GM18499 (cell line): Measurements from ENCODE around the gene CADPS2.
A peak's percentile ranks its signal among the peaks of the same experiment; 100 is the strongest.

Experiments
- ATAC-seq: cut with Tn5 transposase; IDR thresholded peaks from one replicate; pipeline ENCODE4 v1.9.1; 2021; ENCODE audit warnings: moderate number of reproducible peaks; ENCODE audit not compliant: insufficient read depth, unreplicated experiment

The CADPS2 gene

DNA sequence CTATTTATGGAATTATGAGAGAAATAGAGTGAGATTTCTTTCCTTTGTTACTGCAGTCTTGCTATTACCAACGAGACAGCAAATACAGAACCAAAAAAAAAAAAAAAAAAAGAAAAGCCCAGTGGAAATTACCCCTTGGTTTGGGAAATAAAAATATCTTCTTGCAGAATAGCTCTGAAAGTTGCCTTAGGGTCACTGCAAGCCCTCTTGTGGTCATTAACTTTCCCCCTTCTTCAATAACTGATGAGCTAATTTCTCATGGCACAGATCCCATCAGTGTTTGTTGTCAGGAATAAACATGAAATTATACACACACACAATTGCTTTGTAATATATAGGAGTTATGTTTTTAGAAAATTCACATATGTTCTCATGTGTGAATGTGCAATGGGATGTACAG lies 470.8 kb downstream of the CADPS2 start:
- ATAC-seq: no peak

DNA sequence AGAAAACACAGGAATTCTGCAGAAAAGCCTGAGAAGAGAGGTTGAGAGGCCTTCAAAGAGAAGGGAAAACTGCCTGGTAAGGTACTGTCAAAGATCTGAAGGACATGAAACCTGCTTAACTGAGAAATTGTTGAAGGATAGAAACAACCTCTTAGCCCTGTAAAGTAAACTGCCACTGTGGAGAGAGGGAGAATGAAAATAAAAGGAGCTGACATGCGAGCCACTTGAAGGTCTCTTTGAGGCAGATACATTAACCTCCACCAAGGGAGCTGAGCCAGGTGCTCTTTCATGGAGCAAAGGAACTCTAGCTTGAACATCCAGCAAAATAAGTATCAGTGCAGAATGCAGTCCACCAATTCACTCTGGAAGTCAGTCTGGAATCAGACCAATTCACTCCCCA lies 472.9 kb downstream of the CADPS2 start:
- ATAC-seq: no peak

DNA sequence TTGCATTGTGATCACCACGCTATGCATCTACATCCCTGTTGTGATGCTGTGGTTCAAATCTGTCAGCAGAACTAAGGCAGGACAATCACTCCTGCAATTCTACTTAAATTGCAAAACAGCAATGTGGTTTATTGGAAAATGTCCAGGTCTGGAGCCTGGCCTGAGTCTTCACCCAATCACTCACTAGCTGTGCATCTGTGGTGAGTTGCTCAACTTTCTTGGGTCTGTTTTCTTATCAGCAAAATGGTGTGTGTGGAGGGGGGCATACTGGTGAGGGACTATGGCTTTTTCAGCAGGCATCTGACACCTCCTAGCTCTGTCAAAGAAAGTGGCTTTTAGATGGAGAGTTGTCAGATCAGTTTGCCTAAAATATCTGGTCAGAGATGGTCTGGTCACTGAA lies 473.4 kb downstream of the CADPS2 start:
- no peak for ATAC-seq

DNA sequence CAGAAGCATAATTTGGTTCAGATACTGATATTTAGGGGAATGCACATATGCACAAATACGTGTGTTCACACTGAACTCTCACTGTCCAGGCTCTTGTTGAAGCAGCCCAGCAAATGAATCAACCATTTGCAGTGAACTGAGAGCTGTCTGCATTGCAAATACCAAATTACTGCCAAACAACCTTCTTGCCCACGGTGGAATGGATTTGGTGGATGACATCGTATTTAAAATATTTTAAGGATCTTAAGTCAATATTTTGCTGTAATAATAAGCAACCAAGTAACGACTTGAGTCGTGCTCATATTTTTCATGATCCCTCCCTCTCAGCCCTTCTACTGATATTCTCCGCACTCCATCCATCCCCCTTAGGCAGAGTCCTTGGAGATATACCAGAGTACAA lies 473.8 kb downstream of the CADPS2 start:
- ATAC-seq: no peak

DNA sequence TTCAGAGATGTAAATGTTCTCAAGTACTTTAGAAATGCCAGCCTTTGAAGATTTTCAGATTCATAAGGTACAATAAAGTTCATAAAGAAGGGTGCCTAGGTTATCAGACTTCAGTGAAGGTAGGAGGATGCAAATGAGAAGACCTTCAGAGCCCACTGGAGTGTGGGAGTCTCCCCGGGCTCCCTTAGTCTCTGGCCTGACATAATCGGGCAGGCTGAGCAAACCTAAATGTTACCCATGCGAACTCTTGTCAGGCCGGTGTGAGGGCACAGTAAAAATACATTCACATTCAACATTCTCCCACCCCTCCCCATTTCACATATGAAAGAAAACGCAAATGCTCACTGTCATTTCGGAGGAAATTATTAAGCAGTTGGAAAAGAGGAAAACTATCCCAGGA lies 479.1 kb downstream of the CADPS2 start:
- ATAC-seq: no peak

DNA sequence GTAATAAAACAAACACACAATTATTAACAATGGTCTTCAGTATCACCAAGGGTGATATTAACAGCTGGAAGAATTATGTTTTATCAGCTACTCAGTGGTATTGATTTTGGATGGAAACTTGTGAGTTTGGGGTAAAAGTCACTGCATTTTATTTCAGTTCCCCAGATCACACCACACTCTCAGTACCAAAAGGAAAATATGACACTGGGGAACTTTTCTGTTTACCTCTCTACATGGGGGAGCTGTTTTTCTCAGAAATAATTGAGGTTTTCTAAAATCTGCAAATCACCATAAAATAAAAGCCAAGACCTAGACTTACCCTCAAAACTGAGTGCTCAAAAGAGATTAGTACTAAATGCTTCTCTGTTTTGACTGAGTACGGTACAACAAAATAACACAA lies 483.1 kb downstream of the CADPS2 start:
- ATAC-seq: no peak

DNA sequence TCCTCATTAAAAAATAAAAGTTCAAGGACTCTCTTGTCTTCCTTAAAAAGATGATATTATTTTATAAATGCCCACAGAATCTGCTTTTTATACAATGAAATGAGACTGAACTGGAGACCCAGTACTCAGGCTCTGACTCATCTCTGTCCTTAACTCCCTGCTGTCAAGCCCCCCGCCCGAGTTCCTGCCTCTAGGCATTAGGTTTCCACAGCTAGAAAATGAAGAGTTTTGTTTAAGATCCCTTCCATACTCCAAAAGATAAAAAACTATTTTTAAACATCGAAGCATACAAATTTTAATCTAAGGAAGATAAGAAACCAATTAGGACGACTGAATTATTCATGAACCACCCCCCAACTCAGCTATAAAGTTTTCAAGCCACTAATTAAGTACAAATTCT lies 484.0 kb downstream of the CADPS2 start:
- ATAC-seq: no peak

DNA sequence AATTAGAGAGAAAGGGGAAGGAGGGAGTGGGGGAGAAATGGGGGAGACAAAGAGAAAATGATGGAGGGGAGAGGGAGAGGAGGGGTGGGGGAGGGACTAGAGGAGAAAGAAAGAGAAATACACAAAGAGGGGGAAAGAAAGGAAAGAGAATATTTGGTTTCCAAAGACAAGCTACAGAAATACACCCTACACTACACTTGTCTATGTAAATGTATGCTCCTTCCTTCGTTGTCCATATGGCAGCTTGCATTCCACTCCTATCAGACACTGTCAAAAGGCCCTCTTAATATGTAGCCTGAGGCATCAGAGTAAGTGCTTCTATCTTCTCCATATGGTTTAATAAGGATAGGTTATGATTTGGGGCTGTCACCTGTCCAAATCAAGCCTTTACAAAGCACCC lies 488.9 kb downstream of the CADPS2 start:
- ATAC-seq: no peak

DNA sequence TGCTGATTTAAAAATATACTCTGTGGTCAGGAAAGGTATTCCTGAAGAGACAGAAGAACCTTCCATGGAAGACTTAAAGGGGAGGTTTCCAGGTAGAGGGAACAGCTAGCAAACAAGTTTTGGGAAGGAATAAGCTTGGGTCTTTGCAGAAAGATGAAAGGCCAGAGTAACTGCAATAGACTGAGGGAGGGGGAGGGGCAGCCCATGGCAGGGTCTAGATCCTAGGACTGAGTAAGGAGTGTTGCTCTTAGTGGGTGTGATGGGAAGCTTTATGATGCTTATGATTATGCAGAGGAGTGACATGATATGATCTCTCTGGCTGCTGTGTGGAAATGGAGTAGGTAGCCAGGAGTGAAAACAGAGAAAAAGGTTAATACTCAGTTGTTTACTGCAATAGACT lies 491.7 kb downstream of the CADPS2 start:
- ATAC-seq: no peak

DNA sequence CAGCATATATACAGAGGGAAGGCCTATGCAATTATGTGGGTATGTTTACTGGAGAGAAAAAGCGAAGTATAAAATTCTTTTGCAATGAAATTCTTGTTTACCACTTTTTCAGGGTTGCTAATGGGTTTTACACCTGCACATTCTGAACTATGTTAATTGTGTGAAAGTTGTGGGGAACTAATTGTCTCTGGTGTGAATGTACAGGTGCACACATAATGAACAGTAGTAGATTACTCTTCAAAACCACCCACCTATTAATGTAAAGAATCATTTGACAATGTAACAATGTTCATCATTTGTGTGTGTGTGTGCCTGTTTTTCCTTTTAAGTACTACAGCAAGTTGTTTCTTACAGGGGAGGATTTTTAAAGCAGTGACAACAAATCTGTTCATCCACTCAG lies 501.7 kb downstream of the CADPS2 start:
- no peak for ATAC-seq

DNA sequence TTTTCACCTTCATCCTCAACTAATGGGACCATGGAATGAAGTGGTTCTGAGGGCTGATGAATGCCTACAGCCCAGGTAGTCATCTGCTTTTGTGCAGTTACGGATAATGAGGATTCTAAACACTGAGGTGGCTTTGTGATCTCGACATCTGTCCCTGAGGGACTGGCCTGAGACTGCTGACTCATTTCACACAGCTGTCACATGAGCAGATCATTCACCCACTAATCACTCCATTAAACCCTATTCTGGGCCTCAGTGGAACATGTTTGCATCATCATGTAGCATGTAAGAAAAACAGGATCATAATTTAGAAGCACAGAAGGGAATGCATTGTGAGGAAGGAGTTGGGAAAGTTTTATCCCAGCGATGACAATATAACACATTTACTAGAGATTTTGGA lies 502.3 kb downstream of the CADPS2 start:
- peak; percentile 97 for ATAC-seq

DNA sequence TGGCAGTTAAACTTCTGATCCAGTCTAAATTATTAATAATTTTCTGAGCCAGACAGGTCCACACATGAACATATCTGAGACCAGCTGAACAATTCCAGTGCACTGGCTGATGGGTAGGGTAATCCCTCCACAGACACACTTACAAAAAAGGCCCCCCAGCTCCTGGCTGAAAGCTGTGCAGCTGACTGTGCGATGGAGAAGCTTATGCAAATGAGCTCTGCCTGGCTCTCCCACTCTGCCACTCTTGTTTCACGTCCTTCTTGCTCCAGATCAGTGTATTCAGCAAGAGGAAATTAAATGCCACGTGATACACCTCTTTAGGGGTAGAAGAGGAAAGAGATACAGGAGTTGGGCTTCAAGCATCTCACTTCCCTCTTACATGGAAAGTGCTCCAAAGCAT lies 505.3 kb downstream of the CADPS2 start:
- no peak for ATAC-seq

DNA sequence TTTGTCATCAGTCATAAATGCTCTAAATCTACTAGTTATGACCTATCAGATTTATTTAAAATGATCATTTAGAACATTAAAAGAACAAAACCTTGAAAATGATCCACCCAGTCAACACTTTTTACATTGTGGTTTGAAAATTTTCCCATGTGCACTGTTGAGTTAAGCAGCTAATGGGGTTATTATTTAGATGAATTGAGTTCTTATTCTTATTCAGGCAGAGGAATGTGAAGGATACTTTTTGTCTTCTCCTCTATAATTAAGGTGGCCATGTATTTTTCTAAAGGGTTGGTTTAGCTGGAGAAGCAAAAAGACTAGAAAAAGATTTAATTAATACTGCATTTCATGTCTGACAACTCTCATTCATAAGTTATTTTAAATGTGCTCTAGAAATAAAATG lies 506.8 kb downstream of the CADPS2 start:
- no peak for ATAC-seq

DNA sequence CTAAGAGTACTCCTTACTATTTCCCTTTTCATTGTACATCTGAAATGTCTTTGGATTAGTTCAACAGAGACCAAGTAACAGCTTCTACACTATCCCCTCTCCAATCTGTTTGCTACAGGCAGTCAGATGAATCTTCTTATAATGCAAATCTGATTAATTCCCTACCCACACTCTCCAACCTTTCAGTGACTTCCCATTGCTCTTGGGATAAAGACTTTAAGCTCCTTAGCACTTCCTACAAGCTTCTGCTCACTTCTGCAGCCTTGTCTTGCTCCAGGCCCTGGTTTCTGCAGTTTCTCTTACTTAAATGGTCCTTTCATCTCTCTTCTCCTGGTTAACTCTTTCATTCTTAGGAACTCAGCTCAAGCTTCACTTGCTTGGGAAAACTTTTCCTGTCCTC lies 516.5 kb downstream of the CADPS2 start:
- ATAC-seq: no peak

DNA sequence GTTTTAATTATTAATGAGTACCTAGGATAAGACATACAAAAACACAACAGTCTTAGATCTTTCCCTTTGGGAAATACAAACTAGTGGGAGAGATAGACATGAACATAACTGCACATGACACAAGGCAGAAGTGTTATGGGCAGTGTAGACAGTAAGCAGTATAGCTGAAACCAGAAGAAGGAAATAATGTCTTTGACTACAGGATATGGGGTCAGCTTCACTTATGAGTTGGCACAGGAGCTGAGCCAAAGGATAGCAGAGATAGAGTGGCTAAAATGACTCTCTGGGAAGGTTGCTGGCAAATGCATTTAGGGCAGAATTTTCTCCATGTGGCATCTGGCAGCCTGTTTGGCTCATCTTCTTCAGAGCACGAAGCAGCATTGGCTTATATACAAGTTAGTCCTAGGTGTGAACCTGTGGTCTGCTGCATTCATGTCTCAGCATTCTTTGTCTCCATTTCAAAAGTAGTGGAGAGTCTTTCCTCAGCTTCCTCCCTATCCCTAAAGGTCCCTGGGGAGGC lies 521.4 kb downstream of the CADPS2 start:
- no peak for ATAC-seq

DNA sequence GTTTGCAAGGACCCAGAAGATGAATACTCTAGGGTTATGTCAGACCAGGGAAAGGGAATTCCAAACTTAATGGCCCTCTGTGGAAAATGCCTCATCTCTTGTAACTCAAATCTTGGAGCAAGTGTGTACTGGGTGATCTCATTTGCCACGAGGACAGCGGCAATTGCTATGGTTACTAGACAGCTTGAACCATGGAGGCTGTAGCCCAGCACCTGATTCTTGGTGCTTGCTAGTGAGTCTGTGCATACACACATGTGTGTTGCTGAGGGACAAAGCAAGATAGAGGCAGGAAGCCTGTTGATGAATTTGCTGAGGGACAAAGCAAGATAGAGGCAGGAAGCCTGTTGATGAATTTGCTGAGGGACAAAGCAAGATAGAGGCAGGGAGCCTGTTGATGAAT lies 523.1 kb downstream of the CADPS2 start:
- no peak for ATAC-seq

DNA sequence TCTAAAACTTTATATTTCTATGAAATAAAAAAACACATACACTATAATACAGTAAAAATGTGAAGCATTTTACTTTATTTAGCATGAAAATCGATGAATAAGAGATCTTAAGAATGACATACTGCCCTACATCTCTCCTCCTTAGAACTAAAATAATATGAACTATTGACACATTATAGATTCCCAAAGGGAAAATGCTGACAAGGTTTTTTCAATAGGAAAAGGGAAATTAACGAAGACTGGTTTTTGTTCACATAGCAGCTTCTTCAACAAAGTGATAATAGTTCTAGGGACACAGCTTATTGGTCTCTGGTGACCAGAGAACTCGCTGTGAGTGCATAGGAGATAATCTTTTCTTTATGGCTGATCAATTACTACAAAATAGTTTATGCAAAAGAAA lies 523.8 kb downstream of the CADPS2 start:
- ATAC-seq: no peak

DNA sequence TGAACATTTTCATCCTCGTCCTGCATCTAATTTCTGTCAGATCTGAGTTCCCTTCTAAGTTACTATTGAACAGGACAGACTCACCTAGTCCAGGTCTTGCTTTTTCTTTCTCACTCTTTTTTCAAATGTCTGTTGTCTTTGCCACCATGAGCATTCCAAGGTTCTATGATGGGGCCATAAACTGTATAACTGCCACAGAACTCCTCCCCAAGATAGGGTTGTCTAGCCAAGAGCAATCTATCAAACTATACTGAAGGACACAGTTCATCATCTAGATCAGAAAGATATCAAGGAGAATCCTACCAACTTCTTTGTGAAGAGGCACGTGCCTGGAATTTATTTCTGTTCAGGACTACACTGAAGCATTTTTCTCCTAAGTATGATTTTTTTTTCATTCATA lies 531.6 kb downstream of the CADPS2 start:
- ATAC-seq: no peak

DNA sequence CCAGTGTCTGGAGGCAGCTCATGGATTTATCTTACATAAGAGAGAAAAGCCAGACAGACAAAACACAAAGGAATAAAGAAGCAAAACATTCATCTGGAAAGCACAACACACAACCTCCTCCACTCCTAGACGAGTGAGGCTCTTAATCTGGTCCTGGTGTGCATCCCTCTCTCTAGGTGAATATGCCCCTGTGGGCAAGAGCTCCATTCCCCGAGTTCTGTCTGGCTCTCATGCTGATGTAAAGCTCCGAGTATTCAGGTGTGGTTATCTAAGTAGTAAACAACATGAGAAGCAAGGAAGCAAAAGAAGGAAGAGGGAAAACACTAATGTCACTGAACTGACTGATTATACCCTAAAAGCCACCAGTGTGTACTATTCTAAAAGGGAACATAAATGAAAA lies 533.8 kb downstream of the CADPS2 start:
- ATAC-seq: no peak

DNA sequence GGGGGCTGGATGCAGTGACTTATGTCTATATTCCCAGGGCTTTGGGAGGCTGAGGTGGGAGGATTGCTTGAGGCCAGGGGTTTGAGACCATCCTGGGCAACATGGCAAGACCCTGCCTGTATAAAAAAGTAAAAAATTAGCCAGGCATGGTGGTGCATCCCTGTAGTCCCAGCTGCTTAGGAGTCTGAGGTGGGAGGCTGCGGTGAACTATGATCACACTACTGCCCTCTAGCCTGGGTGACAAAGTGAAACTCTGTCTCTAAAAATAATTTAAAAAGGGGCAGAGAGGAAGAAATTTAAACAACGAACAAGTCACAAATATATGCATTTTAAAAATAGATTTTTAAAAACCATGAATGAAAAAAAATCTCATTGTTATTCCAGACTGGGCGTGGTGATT lies 535.6 kb downstream of the CADPS2 start:
- ATAC-seq: no peak

DNA sequence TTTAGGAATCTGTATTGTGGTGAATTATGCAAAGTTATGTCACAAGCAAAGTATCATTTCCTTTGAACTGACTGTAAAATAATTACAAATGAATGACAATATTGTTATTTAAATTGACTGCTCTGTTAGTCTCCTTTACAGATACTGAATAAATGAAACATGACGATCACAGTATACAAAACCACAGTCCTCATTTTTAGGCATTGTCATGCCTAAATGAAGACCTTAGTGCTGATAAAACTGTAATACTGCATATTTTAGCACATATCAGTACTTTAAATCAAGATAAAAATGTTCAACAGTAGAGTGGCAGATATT lies 542.0 kb downstream of the CADPS2 start:
- ATAC-seq: no peak

DNA sequence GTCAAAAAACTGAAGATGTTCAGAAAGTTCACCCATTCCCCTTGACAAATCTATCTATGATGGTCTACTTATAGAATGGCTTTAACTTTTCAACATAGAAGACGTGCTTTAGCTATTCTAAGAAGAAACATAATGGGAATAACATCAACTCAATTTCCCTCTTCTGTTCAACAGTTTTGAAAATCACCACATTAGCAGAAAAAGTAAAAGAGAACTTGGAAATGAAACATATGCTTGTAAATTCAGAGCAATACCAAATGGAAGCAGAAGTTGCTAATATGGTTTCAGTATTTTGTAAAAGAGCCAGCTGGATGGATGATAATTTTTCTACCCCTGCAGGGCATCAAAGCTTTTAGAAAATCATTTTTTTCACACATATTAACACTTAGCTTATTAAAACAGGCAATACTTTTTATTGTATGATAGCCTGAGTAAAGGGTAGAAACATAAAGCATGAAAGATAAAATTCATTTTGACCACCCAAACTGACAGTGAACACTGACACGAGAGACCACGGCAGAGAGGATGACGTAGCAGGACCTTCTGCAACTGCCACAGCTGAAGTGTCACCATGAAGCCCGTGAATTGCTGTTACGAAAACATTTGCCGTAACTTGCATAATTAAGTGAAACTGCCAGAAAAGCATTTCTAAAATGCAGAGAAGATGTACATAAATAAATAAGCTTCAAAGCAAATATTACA lies 542.5 kb downstream of the CADPS2 start:
- ATAC-seq: no peak

DNA sequence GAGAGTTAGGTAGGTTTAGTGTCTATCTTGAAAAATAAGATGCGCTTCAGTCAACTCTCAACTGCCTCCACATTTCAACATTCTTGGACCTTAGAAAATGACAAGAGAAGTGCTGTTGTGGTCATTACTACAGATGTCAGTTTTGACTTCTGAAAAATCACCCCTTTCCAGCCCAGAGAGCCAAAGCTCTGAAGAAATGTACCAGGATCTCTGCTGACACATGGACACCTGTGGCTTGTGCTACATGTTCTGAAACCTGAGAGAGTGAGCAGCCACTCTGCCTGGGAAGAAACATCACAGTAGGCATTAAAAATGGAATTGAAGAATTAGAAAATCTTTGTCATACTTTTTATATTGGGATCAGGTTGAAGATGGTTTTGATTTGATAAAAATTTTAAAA lies 545.8 kb downstream of the CADPS2 start:
- no peak for ATAC-seq
